Activated CD8-positive, alpha-beta memory T cell treated with anti-CD3 and anti-CD28 coated beads, Interleukin-2, amount 10 ng/mL, durations not matched to agents 7 days and 5 days (primary cell): Measurements from ENCODE around the gene KCNAB1. TPM values are rescaled to one million over a fixed set of nuclear protein-coding genes. Genes with fewer than 3 reads are reported as not detected.
"Not testable (repeated sequence)": the region's sequence is repeated elsewhere in the genome, so short reads cannot be mapped to it uniquely, and the experiment has no call there.

ENCODE experiments used
- ATAC-seq: fragments of 150-1000 bp; cut with Tn5 transposase; one replicate; pipeline ENCODE4 v1.10.0; 2021; ENCODE audit warnings: moderate library complexity
- CTCF ChIA-PET: fragments of 350-600 bp; sonication (Branson Sonifier 250); formaldehyde crosslinking; loops from one replicate; lab custom pipeline; 2021; ENCODE audit warnings: antibody characterized with exemption; lab: Charles Lee
- DNase-seq: peaks from one replicate; pipeline ENCODE4 v3.0.0-alpha.2; 2020
- H3K27ac Mint-ChIP-seq: one replicate; pipeline ENCODE4 v1.8.0; 2021; ENCODE audit warnings: mild to moderate bottlenecking, mixed read lengths
- H3K27me3 Mint-ChIP-seq: one replicate; pipeline ENCODE4 v1.8.0; 2021; ENCODE audit warnings: mixed read lengths
- H3K36me3 Mint-ChIP-seq: one replicate; pipeline ENCODE4 v1.8.0; 2021; ENCODE audit warnings: mild to moderate bottlenecking, mixed read lengths
- H3K4me1 Mint-ChIP-seq: one replicate; pipeline ENCODE4 v1.8.0; 2021; ENCODE audit warnings: mixed read lengths
- H3K4me3 Mint-ChIP-seq: one replicate; pipeline ENCODE4 v1.8.0; 2021; ENCODE audit warnings: mild to moderate bottlenecking, moderate library complexity, mixed read lengths
- H3K9me3 Mint-ChIP-seq: one replicate; pipeline ENCODE4 v1.8.0; 2022; ENCODE audit warnings: low read depth, mixed read lengths
- total RNA-seq, 2 experiments: library from RNA; stranded (reverse); gene quantifications; one replicate each; pipeline ENCODE4 v1.2.3, GENCODE V29; 2021

KCNAB1 gene
- total RNA-seq: under 1 TPM in 1 of 2 experiments, not detected in 1; 0.19 TPM

DNA sequence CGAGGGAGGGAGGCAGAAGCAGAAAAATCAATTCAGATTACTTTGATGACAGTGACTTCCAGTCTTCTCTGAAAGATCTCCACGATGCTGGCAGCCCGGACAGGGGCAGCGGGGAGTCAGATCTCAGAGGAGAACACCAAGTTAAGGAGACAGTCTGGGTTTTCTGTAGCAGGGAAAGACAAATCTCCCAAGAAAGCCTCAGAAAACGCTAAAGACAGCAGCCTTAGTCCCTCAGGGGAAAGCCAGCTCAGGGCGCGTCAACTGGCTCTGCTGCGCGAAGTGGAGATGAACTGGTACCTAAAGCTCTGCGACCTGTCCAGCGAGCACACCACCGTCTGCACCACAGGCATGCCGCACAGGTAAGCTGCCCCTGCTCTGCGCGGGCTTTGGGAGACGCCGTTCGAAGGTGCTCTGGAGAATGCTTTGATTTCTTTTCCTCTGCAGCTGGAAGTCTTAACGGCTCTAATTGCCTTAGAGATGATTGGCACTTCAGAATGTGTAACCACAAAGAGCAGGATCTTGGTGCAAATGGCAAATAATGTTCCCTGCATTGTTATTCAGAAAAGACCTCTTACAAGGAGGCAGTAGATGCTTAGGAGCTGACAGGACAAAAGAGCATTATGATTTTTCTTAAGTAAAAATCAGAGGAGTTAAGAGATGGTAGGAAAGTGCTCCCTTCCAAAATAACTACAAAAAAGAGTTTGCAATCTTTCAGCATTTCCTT, at the start of gene KCNAB1:
Gene KCNAB1, plus strand, starts transcription at position 51 of the 724 bp plus-strand sequence.
- Mint-ChIP-seq H3K27me3 (peaks cover 26% of the 10 kb centered on the region), H3K36me3 (no peaks in the 10 kb centered on the region), H3K9me3 (no peaks in the 10 kb centered on the region), H3K4me1 (no peaks in the 10 kb centered on the region), H3K4me3 (no peak within 1 kb of the TSS), H3K27ac (no peak within 1 kb of the TSS)
- no peak for DNase-seq
- ATAC-seq: no peak
- CTCF ChIA-PET: no interaction called here

DNA sequence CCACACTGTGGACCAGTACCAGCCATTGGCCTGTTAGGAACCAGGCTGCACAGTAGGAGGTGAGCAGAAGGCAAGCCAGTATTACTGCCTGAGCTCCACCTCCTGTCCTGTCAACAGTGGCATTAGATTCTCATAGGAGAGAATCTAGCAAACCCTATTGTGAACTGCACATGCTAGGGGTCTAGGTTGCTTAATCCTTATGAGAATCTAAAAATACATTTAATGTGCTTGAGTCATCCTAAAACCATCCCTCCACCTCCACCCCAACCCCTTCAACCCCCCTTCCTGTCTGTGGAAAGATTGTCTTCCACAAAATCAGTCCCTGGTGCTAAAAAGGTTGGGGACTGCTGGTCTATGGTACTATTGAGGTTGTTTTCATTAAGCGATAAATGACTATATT, 49.3 kb upstream of the KCNAB1 start:
- H3K27me3 Mint-ChIP-seq: peaks cover 10% of the 10 kb centered on the region
- H3K9me3 Mint-ChIP-seq: no peaks in the 10 kb centered on the region
- no peaks in the 10 kb centered on the region for H3K4me1 Mint-ChIP-seq
- no peaks in the 10 kb centered on the region for H3K36me3 Mint-ChIP-seq
- H3K27ac Mint-ChIP-seq: no peak overlapping the region
- no peak for ATAC-seq
- H3K4me3 Mint-ChIP-seq: no peak overlapping the region
- CTCF ChIA-PET: no interaction called here
- no peak for DNase-seq

DNA sequence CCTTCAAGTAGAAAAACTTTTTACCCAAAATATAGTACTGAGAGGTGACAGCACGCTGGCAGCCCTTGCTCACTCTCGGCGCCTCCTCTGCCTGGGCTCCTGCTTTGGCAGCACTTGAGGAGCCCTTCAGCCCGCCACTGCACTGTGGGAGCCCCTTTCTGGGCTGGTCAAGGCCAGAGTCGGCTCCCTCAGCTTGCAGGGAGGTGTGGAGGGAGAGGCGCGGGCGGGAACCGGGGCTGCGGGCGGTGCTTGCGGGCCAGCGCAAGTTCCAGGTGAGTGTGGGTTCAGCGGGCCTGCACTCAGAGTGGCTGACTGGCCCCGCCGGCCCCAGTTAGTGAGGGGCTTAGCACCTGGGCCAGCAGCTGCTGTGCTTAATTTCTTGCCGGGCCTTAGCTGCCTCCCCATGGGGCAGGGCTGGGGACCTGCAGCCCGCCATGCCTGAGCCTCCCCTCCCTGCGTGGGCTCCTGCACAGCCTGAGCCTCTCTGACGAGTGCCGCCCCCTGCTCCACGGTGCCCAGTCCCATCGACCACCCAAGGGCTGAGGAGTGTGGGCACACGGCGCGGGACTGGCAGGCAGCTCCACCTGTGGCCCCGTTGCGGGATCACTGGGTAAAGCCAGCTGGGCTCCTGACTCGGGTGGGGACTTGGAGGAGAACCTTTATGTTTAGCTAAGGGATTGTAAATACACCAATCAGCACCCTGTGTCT, 47.3 kb upstream of the KCNAB1 start:
- DNase-seq, H3K27ac Mint-ChIP-seq, H3K4me3 Mint-ChIP-seq, H3K36me3 Mint-ChIP-seq, H3K4me1 Mint-ChIP-seq, ATAC-seq, H3K9me3 Mint-ChIP-seq: not testable (repeated sequence)
- CTCF ChIA-PET: interaction anchor here (0.6 kb wide), 1 partner anchor 283 kb away, joined by 3 read pairs; no protein-coding TSS in a partner anchor
- H3K27me3 Mint-ChIP-seq: peaks cover 17% of the 10 kb centered on the region

DNA sequence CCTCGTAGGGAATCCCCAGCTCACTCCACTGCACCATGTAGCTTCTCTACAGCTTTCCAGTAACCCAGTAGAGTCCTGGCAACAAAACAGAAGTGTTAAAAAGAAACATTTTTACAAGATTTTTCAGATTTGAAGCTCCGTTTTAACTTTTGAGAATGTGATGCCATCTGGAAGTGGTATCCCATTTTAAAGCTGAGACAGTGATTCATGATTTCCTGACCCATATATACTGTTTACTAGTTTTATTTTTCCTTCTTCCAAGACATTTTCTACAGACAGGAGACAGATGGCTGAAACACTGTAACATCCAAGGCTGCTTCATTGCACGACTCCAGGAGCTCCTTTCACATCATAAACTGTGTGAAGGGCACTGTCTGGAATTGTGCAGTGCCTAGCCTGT, 30.3 kb upstream of the KCNAB1 start:
- Mint-ChIP-seq H3K27ac (no peak overlapping the region), H3K4me3 (no peak overlapping the region), H3K27me3 (peaks cover 9% of the 10 kb centered on the region), H3K9me3 (no peaks in the 10 kb centered on the region), H3K4me1 (no peaks in the 10 kb centered on the region), H3K36me3 (no peaks in the 10 kb centered on the region)
- DNase-seq (no peak), ATAC-seq (no peak)
- CTCF ChIA-PET: no interaction called here

- no peaks in the 10 kb centered on the region for H3K4me1 Mint-ChIP-seq
- CTCF ChIA-PET: interaction anchor here (1.2 kb wide), 1 partner anchor 9 kb away, joined by 3 read pairs; no protein-coding TSS in a partner anchor
- H3K4me3 Mint-ChIP-seq: no peak overlapping the region
- H3K27me3 Mint-ChIP-seq: peaks cover 14% of the 10 kb centered on the region
- no peaks in the 10 kb centered on the region for H3K9me3 Mint-ChIP-seq
- no peaks in the 10 kb centered on the region for H3K36me3 Mint-ChIP-seq
- no peak overlapping the region for H3K27ac Mint-ChIP-seq
- no peak for ATAC-seq
- no peak for DNase-seq
These were observed 26.4 kb upstream of the KCNAB1 start for GRCh38 chr3:156093964-156094363.

DNA sequence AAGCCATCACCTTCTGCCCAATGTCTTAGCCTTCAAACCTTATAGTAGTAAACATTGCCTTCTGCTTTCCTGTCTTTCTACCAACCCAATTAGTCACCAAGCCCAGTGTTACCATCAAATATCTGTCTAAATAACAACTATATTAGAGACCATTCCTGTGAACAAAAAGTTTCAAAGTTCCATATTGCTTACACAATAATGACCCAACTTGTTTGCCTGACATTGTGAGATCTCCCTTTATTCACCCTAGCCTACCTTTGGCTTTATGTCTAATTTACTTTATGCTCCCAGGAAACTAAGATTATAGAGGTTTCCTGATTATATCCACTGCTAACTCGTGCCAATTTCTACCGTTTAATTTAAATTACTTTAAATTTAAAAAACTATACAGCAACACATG, 26.0 kb upstream of the KCNAB1 start:
- no peaks in the 10 kb centered on the region for H3K4me1 Mint-ChIP-seq
- DNase-seq (no peak), ATAC-seq (no peak)
- peaks cover 14% of the 10 kb centered on the region for H3K27me3 Mint-ChIP-seq
- CTCF ChIA-PET: interaction anchor here (1.2 kb wide), 1 partner anchor 8 kb away, joined by 3 read pairs; no protein-coding TSS in a partner anchor
- H3K9me3 Mint-ChIP-seq: no peaks in the 10 kb centered on the region
- H3K4me3 Mint-ChIP-seq: no peak overlapping the region
- H3K27ac Mint-ChIP-seq: no peak overlapping the region
- no peaks in the 10 kb centered on the region for H3K36me3 Mint-ChIP-seq

DNA sequence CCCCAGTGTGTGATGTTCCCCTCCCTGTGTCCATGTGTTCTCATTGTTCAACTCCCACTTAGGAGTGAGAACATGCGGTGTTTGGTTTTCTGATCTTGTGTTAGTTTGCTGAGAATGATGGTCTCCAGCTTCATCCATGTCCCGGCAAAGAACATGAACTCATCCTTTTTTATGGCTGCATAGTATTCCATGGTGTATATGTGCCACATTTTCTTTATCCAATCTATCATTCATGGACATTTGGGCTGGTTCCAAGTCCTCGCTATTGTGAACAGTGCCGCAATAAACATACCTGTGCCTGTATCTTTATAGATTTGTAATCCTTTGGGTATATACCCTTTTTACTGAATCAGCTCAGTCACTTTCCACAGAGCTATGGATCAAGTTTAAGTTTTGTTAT, 24.7 kb upstream of the KCNAB1 start:
- H3K4me1 Mint-ChIP-seq, H3K36me3 Mint-ChIP-seq, CTCF ChIA-PET, H3K27ac Mint-ChIP-seq, H3K9me3 Mint-ChIP-seq, H3K4me3 Mint-ChIP-seq, DNase-seq, ATAC-seq: not testable (repeated sequence)
- peaks cover 11% of the 10 kb centered on the region for H3K27me3 Mint-ChIP-seq

DNA sequence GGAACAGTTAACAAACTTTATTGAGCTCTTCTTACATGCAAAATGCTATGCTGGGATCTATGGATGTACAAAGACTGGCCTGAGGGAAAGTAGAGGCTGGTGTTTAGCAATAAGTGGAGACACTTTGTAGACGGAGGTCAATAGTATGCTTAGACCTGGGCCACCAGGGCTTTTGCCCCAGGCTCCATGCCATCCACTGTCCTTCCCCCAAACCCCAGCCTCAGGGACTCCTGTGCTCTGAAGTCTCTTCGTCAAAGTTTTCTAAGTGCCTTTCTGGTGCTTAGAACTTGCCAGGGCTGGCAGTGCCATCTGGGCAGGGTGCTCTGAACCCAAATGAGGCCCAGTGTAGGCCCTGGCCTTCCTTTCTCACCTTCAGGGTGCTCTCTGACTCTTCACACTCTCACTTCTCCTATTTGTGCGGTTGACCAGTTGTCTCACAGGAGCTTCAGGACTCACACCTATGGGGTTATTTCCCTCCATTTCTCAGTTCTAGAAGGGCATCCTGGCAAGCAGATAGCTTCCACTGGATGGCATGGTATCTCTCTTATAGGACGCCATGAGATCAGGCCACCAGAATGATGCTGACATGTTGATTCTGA, 21.8 kb upstream of the KCNAB1 start:
- Mint-ChIP-seq H3K36me3 (no peaks in the 10 kb centered on the region), H3K4me1 (no peaks in the 10 kb centered on the region), H3K27me3 (peaks cover 5% of the 10 kb centered on the region), H3K9me3 (no peaks in the 10 kb centered on the region), H3K4me3 (no peak overlapping the region), H3K27ac (no peak overlapping the region)
- ATAC-seq (no peak), DNase-seq (no peak)
- CTCF ChIA-PET: interaction anchor here (0.6 kb wide), 1 partner anchor 32 kb away, joined by 4 read pairs; no protein-coding TSS in a partner anchor

- ATAC-seq, H3K36me3 Mint-ChIP-seq, H3K27me3 Mint-ChIP-seq, DNase-seq, H3K4me1 Mint-ChIP-seq, CTCF ChIA-PET, H3K27ac Mint-ChIP-seq, H3K9me3 Mint-ChIP-seq, H3K4me3 Mint-ChIP-seq: not testable (repeated sequence)
These were observed 21.0 kb upstream of the KCNAB1 start for GRCh38 chr3:156099348-156099747.

DNA sequence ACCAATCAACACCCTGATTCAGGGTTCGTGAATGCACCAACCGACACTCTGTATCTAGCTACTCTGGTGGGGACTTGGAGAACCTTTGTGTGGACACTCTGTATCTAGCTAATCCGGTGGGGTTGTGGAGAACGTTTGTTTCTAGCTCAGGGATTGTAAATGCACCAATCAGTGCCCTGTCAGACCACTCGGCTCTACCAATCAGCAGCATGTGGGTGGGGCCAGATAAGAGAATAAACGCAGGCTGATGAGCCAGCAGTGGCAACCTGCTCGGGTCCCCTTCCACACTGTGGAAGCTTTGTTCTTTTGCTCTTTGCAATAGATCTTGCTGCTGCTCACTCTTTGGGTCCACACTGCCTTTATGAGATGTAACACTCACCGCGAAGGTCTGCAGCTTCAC, 20.4 kb upstream of the KCNAB1 start:
- ATAC-seq, H3K27me3 Mint-ChIP-seq, CTCF ChIA-PET, H3K9me3 Mint-ChIP-seq, H3K4me3 Mint-ChIP-seq, H3K27ac Mint-ChIP-seq, H3K4me1 Mint-ChIP-seq, DNase-seq, H3K36me3 Mint-ChIP-seq: not testable (repeated sequence)

- CTCF ChIA-PET: interaction anchor here (1.0 kb wide), 1 partner anchor 9 kb away, joined by 3 read pairs; no protein-coding TSS in a partner anchor
- Mint-ChIP-seq H3K27me3 (no peaks in the 10 kb centered on the region), H3K27ac (no peak overlapping the region), H3K4me3 (no peak overlapping the region), H3K4me1 (no peaks in the 10 kb centered on the region), H3K9me3 (no peaks in the 10 kb centered on the region), H3K36me3 (no peaks in the 10 kb centered on the region)
- DNase-seq: no peak
- no peak for ATAC-seq
These were observed 18.0 kb upstream of the KCNAB1 start for GRCh38 chr3:156102267-156102931.

DNA sequence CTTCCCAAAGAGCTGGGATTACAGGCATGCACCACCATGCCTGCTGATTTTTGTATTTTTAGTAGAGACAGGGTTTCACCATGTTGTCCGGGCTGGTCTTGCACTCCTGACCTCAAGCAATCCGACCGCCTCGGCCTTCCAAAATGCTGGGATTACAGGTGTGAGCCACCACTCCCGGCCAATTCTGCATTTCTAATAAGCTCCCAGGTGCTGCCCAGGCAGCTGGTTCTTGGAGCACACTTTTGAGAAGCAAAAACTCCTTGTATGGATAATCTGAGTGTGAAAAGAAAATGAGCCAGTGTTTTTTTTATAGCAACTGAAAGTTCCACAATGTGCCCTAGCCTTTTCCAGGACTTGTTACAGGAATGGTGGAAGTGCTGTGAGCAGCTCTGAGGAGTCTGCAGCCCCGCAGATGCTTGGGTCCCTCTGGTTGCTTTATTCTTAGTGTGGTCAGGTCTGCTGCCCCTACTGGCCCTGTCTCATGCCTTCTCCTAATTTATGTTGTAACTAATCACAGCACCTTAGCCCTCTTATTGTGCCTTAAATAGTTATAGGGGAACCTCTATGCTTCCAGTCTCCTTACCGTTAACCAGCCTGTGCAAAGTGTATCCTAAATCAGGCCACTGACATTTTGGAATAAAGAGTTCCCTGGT, 13.5 kb upstream of the KCNAB1 start:
- CTCF ChIA-PET: no interaction called here
- Mint-ChIP-seq H3K36me3 (no peaks in the 10 kb centered on the region), H3K9me3 (no peaks in the 10 kb centered on the region), H3K27me3 (peaks cover 14% of the 10 kb centered on the region), H3K4me1 (no peaks in the 10 kb centered on the region), H3K4me3 (no peak overlapping the region), H3K27ac (no peak overlapping the region)
- no peak for ATAC-seq
- no peak for DNase-seq

- no peaks in the 10 kb centered on the region for H3K4me1 Mint-ChIP-seq
- DNase-seq (no peak), ATAC-seq (no peak)
- CTCF ChIA-PET: no interaction called here
- H3K9me3 Mint-ChIP-seq: no peaks in the 10 kb centered on the region
- H3K27me3 Mint-ChIP-seq: peaks cover 17% of the 10 kb centered on the region
- no peak overlapping the region for H3K4me3 Mint-ChIP-seq
- no peaks in the 10 kb centered on the region for H3K36me3 Mint-ChIP-seq
- no peak overlapping the region for H3K27ac Mint-ChIP-seq
These were observed 12.9 kb upstream of the KCNAB1 start for GRCh38 chr3:156107504-156107903.
